ENCODE results near the gene RNF138.
"Not testable (repeated sequence)": the region's sequence is repeated elsewhere in the genome, so short reads cannot be mapped to it uniquely, and the experiment has no call there.

Gene RNF138

GRCh38 chr18:32091724-32092421, at the start of gene RNF138:
TSS of gene RNF138 (plus strand) at chr18:32091874. CDS start at chr18:32092777, 903 bp downstream.
- peak; percentile 20 for DNase-seq

- DNase-seq, result no peak
These were observed 49.3 kb upstream of the RNF138 start for GRCh38 chr18:32042337-32042736.

GRCh38 chr18:32048507-32049091, 43.1 kb upstream of the RNF138 start:
- DNase-seq, result no peak

GRCh38 chr18:32049393-32050171, 42.1 kb upstream of the RNF138 start:
- no peak for DNase-seq

- DNase-seq, result no peak
These were observed 34.9 kb upstream of the RNF138 start for GRCh38 chr18:32056613-32057358.

GRCh38 chr18:32057624-32058165, 34.0 kb upstream of the RNF138 start:
- no peak for DNase-seq

GRCh38 chr18:32060026-32060425, 31.6 kb upstream of the RNF138 start:
- DNase-seq, result no peak

GRCh38 chr18:32067375-32068167, 24.1 kb upstream of the RNF138 start:
- DNase-seq, result no peak

GRCh38 chr18:32072321-32072720, 19.4 kb upstream of the RNF138 start:
- DNase-seq, result no peak

- no peak for DNase-seq
These were observed 17.5 kb upstream of the RNF138 start for GRCh38 chr18:32074206-32074605.

GRCh38 chr18:32078845-32079244, 12.8 kb upstream of the RNF138 start:
- DNase-seq, result no peak

- DNase-seq, result no peak
These were observed 9.8 kb upstream of the RNF138 start for GRCh38 chr18:32081881-32082280.

GRCh38 chr18:32083781-32084180, 7.9 kb upstream of the RNF138 start:
- no peak for DNase-seq

- DNase-seq, result no peak
These were observed 4.8 kb upstream of the RNF138 start for GRCh38 chr18:32086881-32087280.

GRCh38 chr18:32090831-32091230, 843 bp upstream of the RNF138 start:
- not testable (repeated sequence) for DNase-seq

GRCh38 chr18:32091325-32091723, 350 bp upstream of the RNF138 start:
- DNase-seq, result no peak

GRCh38 chr18:32092422-32093101, 888 bp downstream of the RNF138 start:
- DNase-seq, result peak; percentile 79

GRCh38 chr18:32093102-32093511, 1.4 kb downstream of the RNF138 start:
- no peak for DNase-seq

- DNase-seq, result no peak
These were observed 1.8 kb downstream of the RNF138 start for GRCh38 chr18:32093523-32093922.

- DNase-seq, result no peak
These were observed 3.7 kb downstream of the RNF138 start for GRCh38 chr18:32095192-32095899.

- no peak for DNase-seq
These were observed 4.2 kb downstream of the RNF138 start for GRCh38 chr18:32095900-32096229.
